CD4-positive, CD25-positive, alpha-beta regulatory T cell (primary cell): ENCODE data around the gene MED15. TPM values are rescaled to one million over a fixed set of nuclear protein-coding genes. Genes with fewer than 3 reads are reported as not detected.

ENCODE experiments used
- ATAC-seq, 2 donors: fragments of 150-1000 bp; cut with Tn5 transposase; one replicate each; pipeline ENCODE4 v1.10.0; 2021; ENCODE audit warnings: low read depth in 2 of 2, moderate number of reproducible peaks in 2 of 2, moderate library complexity in 1 of 2
- DNase-seq, 3 donors: peaks; one replicate each; pipeline versions ENCODE4 v3.0.0 to v3.0.0-alpha.2; 2012 to 2022; ENCODE audit warnings: mixed read lengths in 1 of 3
- H3K27ac ChIP-seq: one replicate; pipeline ENCODE4 v1.7.0; 2013; ENCODE audit warnings: mild to moderate bottlenecking, low read length; ENCODE audit not compliant: insufficient read depth, poor library complexity, severe bottlenecking
- H3K27me3 ChIP-seq: one replicate; pipeline ENCODE4 v1.7.0; 2013; ENCODE audit warnings: low read length; ENCODE audit not compliant: control insufficient read depth, insufficient read depth
- H3K36me3 ChIP-seq: one replicate; pipeline ENCODE4 v1.7.0; 2013; ENCODE audit warnings: mild to moderate bottlenecking, low read length, moderate library complexity; ENCODE audit not compliant: control insufficient read depth, insufficient read depth
- H3K4me1 ChIP-seq: 2 replicates; pipeline ENCODE4 v1.7.0; 2013; ENCODE audit warnings: mild to moderate bottlenecking, low read length; ENCODE audit not compliant: insufficient read depth, control insufficient read depth, poor library complexity, severe bottlenecking
- H3K4me3 ChIP-seq: one replicate; pipeline ENCODE4 v1.7.0; 2013; ENCODE audit warnings: low read depth, mild to moderate bottlenecking, low read length, moderate library complexity
- H3K9me3 ChIP-seq, 2 experiments: 1 replicate in 1 of 2; 2 replicates in 1 of 2; pipeline ENCODE4 v1.7.0; 2013; ENCODE audit warnings: low read length in 2 of 2, mild to moderate bottlenecking in 1 of 2, moderate library complexity in 1 of 2; ENCODE audit not compliant: control insufficient read depth in 2 of 2
- H3K27ac Mint-ChIP-seq, 3 donors: one replicate each; pipeline ENCODE4 v1.8.0; 2020 to 2022; ENCODE audit warnings: mild to moderate bottlenecking in 3 of 3, mixed read lengths in 3 of 3, moderate library complexity in 2 of 3
- H3K27me3 Mint-ChIP-seq: one replicate; pipeline ENCODE4 v1.8.0; 2022; ENCODE audit warnings: mild to moderate bottlenecking, mixed read lengths
- H3K36me3 Mint-ChIP-seq: one replicate; pipeline ENCODE4 v1.8.0; 2020; ENCODE audit warnings: mixed read lengths
- H3K4me1 Mint-ChIP-seq, 4 donors: one replicate each; pipeline ENCODE4 v1.8.0; 2020 to 2022; ENCODE audit warnings: mixed read lengths in 4 of 4, mild to moderate bottlenecking in 1 of 4
- H3K4me3 Mint-ChIP-seq, 4 donors: one replicate each; pipeline ENCODE4 v1.8.0; 2020 to 2022; ENCODE audit warnings: mild to moderate bottlenecking in 4 of 4, mixed read lengths in 4 of 4, moderate library complexity in 3 of 4
- H3K9me3 Mint-ChIP-seq, 7 donors: one replicate each; pipeline ENCODE4 v1.8.0; 2020 to 2022; ENCODE audit warnings: mixed read lengths in 7 of 7, mild to moderate bottlenecking in 3 of 7, moderate library complexity in 2 of 7
- polyA plus RNA-seq, 4 donors: library from polyadenylated mRNA; unstranded; fragments of 300-500 nt; fragmentation: Illumina TruSeq; gene quantifications; one replicate each; pipeline ENCODE4 v1.2.3, GENCODE V29; 2021
- total RNA-seq: library from RNA; stranded (reverse); gene quantifications from one replicate; pipeline ENCODE4 v1.2.3, GENCODE V29; 2022

Gene MED15
- total and polyA plus RNA-seq, 5 donors from 2014 or later, result 35.1 to 397 (median 41.6) TPM

DNA sequence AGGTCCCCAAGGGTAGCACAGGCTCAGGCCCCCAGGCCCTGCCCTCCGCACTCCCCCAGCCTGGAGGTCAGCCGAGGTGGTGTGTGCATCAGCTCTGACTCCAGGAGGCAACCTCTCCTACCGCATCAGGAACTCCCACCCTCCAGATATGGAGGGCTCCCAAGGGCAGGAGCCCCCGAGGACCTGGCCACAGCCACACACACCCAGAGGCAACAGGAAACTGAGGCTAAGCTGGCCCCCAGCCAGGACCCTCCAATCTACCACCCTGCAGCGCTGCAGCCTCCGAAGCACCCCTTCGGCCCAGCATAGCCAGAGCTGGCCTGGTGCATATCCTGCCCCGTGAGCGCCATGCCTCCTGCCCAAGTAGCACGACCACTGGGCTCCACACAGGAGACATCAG is 104.0 kb downstream of the MED15 start:
- Histone ChIP-seq H3K4me3 (no peak overlapping the region), H3K9me3 (no peaks in the 10 kb centered on the region), H3K4me1 (peaks cover 2% of the 10 kb centered on the region), H3K36me3 (no peaks in the 10 kb centered on the region), H3K27ac (no peak overlapping the region), H3K27me3 (no peaks in the 10 kb centered on the region)
- DNase-seq (no peak), ATAC-seq (no peak)
- H3K27ac Mint-ChIP-seq, result peak overlapping the region in 2 of 3 donors; percentile 7 to 26
- no peaks in the 10 kb centered on the region for H3K9me3 Mint-ChIP-seq
- H3K36me3 Mint-ChIP-seq, result no peaks in the 10 kb centered on the region
- H3K27me3 Mint-ChIP-seq, result peaks cover 1% of the 10 kb centered on the region
- H3K4me3 Mint-ChIP-seq, result no peak overlapping the region
- H3K4me1 Mint-ChIP-seq, result peaks cover 0 to 2% (median 0%) of the 10 kb centered on the region in 4 donors

DNA sequence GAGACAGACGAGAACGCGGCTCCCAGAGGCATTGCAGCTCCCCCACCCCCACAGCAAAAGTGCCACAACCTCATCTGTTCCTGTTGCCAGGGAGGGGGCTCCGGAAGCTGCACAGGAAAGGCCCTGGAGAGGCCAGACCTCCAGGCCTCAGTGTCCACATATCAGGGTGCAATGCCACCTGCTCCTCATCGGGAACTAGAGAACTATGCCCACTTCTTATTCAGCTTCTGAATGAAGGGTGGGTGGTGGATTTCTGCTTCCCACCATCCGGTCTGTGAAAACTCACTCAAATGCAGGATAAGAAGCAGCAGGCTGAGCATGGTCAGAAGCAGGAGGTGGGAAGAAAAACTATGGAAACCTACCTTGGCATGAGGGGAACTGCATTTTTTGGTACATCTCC is 105.9 kb downstream of the MED15 start:
- no peaks in the 10 kb centered on the region for H3K27me3 Mint-ChIP-seq
- no peaks in the 10 kb centered on the region for H3K36me3 ChIP-seq
- H3K4me3 ChIP-seq, result no peak overlapping the region
- H3K36me3 Mint-ChIP-seq, result no peaks in the 10 kb centered on the region
- H3K27ac ChIP-seq, result no peak overlapping the region
- no peaks in the 10 kb centered on the region for H3K4me1 ChIP-seq
- no peaks in the 10 kb centered on the region for H3K9me3 ChIP-seq
- no peaks in the 10 kb centered on the region for H3K4me1 Mint-ChIP-seq
- DNase-seq (no peak), ATAC-seq (no peak)
- H3K9me3 Mint-ChIP-seq, result no peaks in the 10 kb centered on the region
- no peak overlapping the region for H3K27ac Mint-ChIP-seq
- H3K4me3 Mint-ChIP-seq, result no peak overlapping the region
- H3K27me3 ChIP-seq, result no peaks in the 10 kb centered on the region

- DNase-seq (no peak), ATAC-seq (no peak)
- no peak overlapping the region for H3K4me3 ChIP-seq
- Mint-ChIP-seq H3K4me1 (peaks cover 0 to 2% (median 0%) of the 10 kb centered on the region in 4 donors), H3K36me3 (no peaks in the 10 kb centered on the region), H3K9me3 (no peaks in the 10 kb centered on the region), H3K27ac (no peak overlapping the region), H3K4me3 (no peak overlapping the region), H3K27me3 (no peaks in the 10 kb centered on the region)
- no peak overlapping the region for H3K27ac ChIP-seq
- no peaks in the 10 kb centered on the region for H3K36me3 ChIP-seq
- no peaks in the 10 kb centered on the region for H3K4me1 ChIP-seq
- H3K9me3 ChIP-seq, result no peaks in the 10 kb centered on the region
- no peaks in the 10 kb centered on the region for H3K27me3 ChIP-seq
Observed at GRCh38 chr22:20615021-20615420, 107.6 kb downstream of the MED15 start.

- peaks cover 0 to 2% (median 0%) of the 10 kb centered on the region in 4 donors for H3K4me1 Mint-ChIP-seq
- Histone ChIP-seq H3K27me3 (no peaks in the 10 kb centered on the region), H3K36me3 (no peaks in the 10 kb centered on the region), H3K4me1 (no peaks in the 10 kb centered on the region), H3K4me3 (no peak overlapping the region), H3K9me3 (no peaks in the 10 kb centered on the region), H3K27ac (no peak overlapping the region)
- ATAC-seq (no peak), DNase-seq (no peak)
- peak overlapping the region in 1 of 3 donors; percentile 25 for H3K27ac Mint-ChIP-seq
- no peaks in the 10 kb centered on the region for H3K9me3 Mint-ChIP-seq
- H3K27me3 Mint-ChIP-seq, result no peaks in the 10 kb centered on the region
- no peaks in the 10 kb centered on the region for H3K36me3 Mint-ChIP-seq
- H3K4me3 Mint-ChIP-seq, result no peak overlapping the region
Observed at GRCh38 chr22:20615533-20616450, 108.4 kb downstream of the MED15 start.

DNA sequence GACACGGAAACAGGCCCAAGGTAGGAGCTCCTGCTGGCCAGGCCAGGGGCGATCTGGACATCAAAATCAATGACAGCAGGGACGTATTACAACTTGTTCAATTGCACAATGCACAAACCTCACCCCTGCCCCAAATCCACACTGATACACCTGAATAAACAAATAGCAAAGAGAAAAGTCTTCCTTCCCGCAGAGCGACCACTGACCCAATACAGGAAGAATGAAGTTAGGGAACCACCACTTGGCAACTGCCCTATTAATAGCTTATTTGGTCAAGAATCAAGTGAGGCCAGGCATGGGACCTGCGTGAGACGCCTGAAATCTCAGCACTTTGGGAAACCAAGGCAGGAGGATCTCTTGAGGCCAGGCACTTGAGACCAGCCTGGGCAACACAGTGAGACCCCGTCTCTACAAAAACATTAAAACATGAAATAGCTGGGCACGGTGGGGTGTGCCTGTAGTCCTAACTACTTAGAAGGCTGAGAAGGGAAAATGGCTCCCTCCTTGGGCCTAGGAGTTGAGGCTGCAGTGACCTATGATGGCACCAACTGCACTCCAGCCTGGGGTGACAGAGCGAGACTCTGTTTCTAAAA is 109.1 kb downstream of the MED15 start:
- no peaks in the 10 kb centered on the region for H3K27me3 Mint-ChIP-seq
- peak overlapping the region in 1 of 3 donors; percentile 25 for H3K27ac Mint-ChIP-seq
- Histone ChIP-seq H3K4me1 (no peaks in the 10 kb centered on the region), H3K27me3 (no peaks in the 10 kb centered on the region), H3K4me3 (no peak overlapping the region), H3K9me3 (no peaks in the 10 kb centered on the region), H3K36me3 (no peaks in the 10 kb centered on the region), H3K27ac (no peak overlapping the region)
- ATAC-seq (no peak), DNase-seq (no peak)
- peaks cover 0 to 2% (median 0%) of the 10 kb centered on the region in 4 donors for H3K4me1 Mint-ChIP-seq
- H3K36me3 Mint-ChIP-seq, result no peaks in the 10 kb centered on the region
- H3K9me3 Mint-ChIP-seq, result no peaks in the 10 kb centered on the region
- no peak overlapping the region for H3K4me3 Mint-ChIP-seq

- Mint-ChIP-seq H3K36me3 (no peaks in the 10 kb centered on the region), H3K27me3 (no peaks in the 10 kb centered on the region), H3K9me3 (no peaks in the 10 kb centered on the region), H3K4me1 (peaks cover 0 to 2% (median 0%) of the 10 kb centered on the region in 4 donors), H3K27ac (no peak overlapping the region), H3K4me3 (no peak overlapping the region)
- no peaks in the 10 kb centered on the region for H3K27me3 ChIP-seq
- ATAC-seq (no peak), DNase-seq (no peak)
- no peak overlapping the region for H3K27ac ChIP-seq
- no peaks in the 10 kb centered on the region for H3K36me3 ChIP-seq
- no peaks in the 10 kb centered on the region for H3K9me3 ChIP-seq
- no peak overlapping the region for H3K4me3 ChIP-seq
- no peaks in the 10 kb centered on the region for H3K4me1 ChIP-seq
Observed at GRCh38 chr22:20618488-20618887, 111.1 kb downstream of the MED15 start.

GRCh38 chr22:20619045-20619892 is 111.9 kb downstream of the MED15 start:
- Mint-ChIP-seq H3K27ac (no peak overlapping the region), H3K36me3 (no peaks in the 10 kb centered on the region), H3K4me3 (no peak overlapping the region), H3K9me3 (no peaks in the 10 kb centered on the region), H3K27me3 (no peaks in the 10 kb centered on the region), H3K4me1 (peaks cover 0 to 2% (median 0%) of the 10 kb centered on the region in 4 donors)
- H3K4me3 ChIP-seq, result no peak overlapping the region
- H3K27ac ChIP-seq, result no peak overlapping the region
- ATAC-seq (no peak), DNase-seq (no peak)
- no peaks in the 10 kb centered on the region for H3K4me1 ChIP-seq
- H3K36me3 ChIP-seq, result no peaks in the 10 kb centered on the region
- no peaks in the 10 kb centered on the region for H3K27me3 ChIP-seq
- no peaks in the 10 kb centered on the region for H3K9me3 ChIP-seq
